Osteoblast (primary cell): ENCODE results near the gene MYCN. TPM values are rescaled to one million over a fixed set of nuclear protein-coding genes. Genes with fewer than 3 reads are reported as not detected.

ENCODE experiments used
- DNase-seq: peaks from one replicate; pipeline ENCODE4 v3.0.0; 2011; ENCODE audit warnings: low spot score, mixed read lengths; ENCODE audit not compliant: insufficient read length; ENCODE audit errors: missing footprints
- H2AFZ ChIP-seq: 2 replicates; pipeline ENCODE4 v1.6.0; 2011; ENCODE audit warnings: mild to moderate bottlenecking, low read length
- H3K27ac ChIP-seq: 2 replicates; pipeline ENCODE4 v1.5.1; 2011; ENCODE audit warnings: mild to moderate bottlenecking, low read depth, low read length, moderate library complexity
- H3K27me3 ChIP-seq: 2 replicates; pipeline ENCODE4 v1.6.0; 2012; ENCODE audit warnings: mild to moderate bottlenecking, control low read depth, inconsistent platforms, low read length, moderate library complexity; ENCODE audit not compliant: insufficient read depth
- H3K36me3 ChIP-seq: 2 replicates; pipeline ENCODE4 v1.5.1; 2011; ENCODE audit warnings: mild to moderate bottlenecking, low read length, control low read depth, moderate library complexity; ENCODE audit not compliant: insufficient read depth
- H3K4me1 ChIP-seq: 2 replicates; pipeline ENCODE4 v1.5.1; 2011; ENCODE audit warnings: mild to moderate bottlenecking, low read length, control low read depth, moderate library complexity; ENCODE audit not compliant: insufficient read depth
- H3K4me2 ChIP-seq: 2 replicates; pipeline ENCODE4 v1.6.0; 2011; ENCODE audit warnings: mild to moderate bottlenecking, low read length; ENCODE audit not compliant: insufficient read depth
- H3K4me3 ChIP-seq: fragments of 200-600 bp; sonication (generic); 3 replicates; pipeline ENCODE4 v1.5.1; 2012; ENCODE audit warnings: mild to moderate bottlenecking, low read length, inconsistent platforms; ENCODE audit not compliant: insufficient read depth
- H3K79me2 ChIP-seq: 2 replicates; pipeline ENCODE4 v1.6.0; 2012; ENCODE audit warnings: mild to moderate bottlenecking, low read length, control low read depth, inconsistent platforms; ENCODE audit not compliant: insufficient read depth
- H3K9me3 ChIP-seq: 2 replicates; pipeline ENCODE4 v1.5.1; 2011; ENCODE audit warnings: low read depth, low read length, control low read depth
- H4K20me1 ChIP-seq: 2 replicates; pipeline ENCODE4 v1.6.0; 2012; ENCODE audit warnings: mild to moderate bottlenecking, low read length, control low read depth; ENCODE audit not compliant: insufficient read depth
- CTCF ChIP-seq: IDR thresholded peaks from 2 replicates; pipeline ENCODE4 v1.5.1; 2011; ENCODE audit warnings: mild to moderate bottlenecking, low read depth, low read length, moderate library complexity; ENCODE audit errors: extremely low read depth
- total RNA-seq: library from RNA; depleted of rRNA; stranded (reverse); fragments of >200 nt; gene quantifications from 2 replicates; pipeline ENCODE4 v1.2.3, GENCODE V29; 2012

MYCN gene
- total RNA-seq, 1 donor, result not detected

- no peaks in the 10 kb centered on the region for H3K4me1 ChIP-seq
- no peak overlapping the region for H2AFZ ChIP-seq
- no peak overlapping the region for H3K4me2 ChIP-seq
- no peaks in the 10 kb centered on the region for H3K27me3 ChIP-seq
- H3K4me3 ChIP-seq, result no peak overlapping the region
- H4K20me1 ChIP-seq, result no peaks in the 10 kb centered on the region
- H3K9me3 ChIP-seq, result no peaks in the 10 kb centered on the region
- no peaks in the 10 kb centered on the region for H3K79me2 ChIP-seq
- H3K27ac ChIP-seq, result no peak overlapping the region
- no peaks in the 10 kb centered on the region for H3K36me3 ChIP-seq
- no peak for DNase-seq
- no peak for TF ChIP-seq CTCF
Observed at GRCh38 chr2:15979051-15979758, 38.9 kb downstream of the MYCN start.

GRCh38 chr2:15979759-15980604 is 39.6 kb downstream of the MYCN start:
- Histone ChIP-seq H3K4me2 (no peak overlapping the region), H3K4me1 (no peaks in the 10 kb centered on the region), H3K4me3 (no peak overlapping the region), H3K79me2 (no peaks in the 10 kb centered on the region), H3K27me3 (no peaks in the 10 kb centered on the region), H3K27ac (no peak overlapping the region), H4K20me1 (no peaks in the 10 kb centered on the region), H2AFZ (no peak overlapping the region), H3K36me3 (no peaks in the 10 kb centered on the region), H3K9me3 (no peaks in the 10 kb centered on the region)
- TF ChIP-seq CTCF, result no peak
- DNase-seq, result no peak

DNA sequence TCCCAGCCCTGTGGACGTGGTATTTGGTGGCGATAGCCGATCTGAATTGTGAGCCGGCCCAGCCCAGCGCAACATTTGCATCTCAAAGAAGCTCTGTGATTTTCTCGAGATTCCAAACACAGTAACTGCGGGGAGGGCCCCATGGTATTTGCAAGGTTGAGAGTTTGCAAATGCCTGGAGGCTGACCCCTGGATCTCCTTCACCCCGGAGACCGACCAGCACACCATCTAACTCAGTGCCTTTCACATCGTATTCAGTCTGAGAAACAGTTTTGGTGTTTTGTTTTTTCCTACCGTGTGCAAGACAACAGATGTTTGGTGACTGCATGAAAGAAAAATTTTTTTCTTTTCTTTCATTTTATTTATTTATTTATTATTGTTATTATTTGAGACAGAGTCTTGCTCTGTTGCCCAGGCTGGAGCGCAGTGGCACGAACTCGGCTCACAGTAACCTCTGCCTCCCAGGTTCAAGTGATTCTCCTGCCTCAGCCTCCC is 40.3 kb downstream of the MYCN start:
- no peaks in the 10 kb centered on the region for H3K27me3 ChIP-seq
- H3K4me2 ChIP-seq, result no peak overlapping the region
- TF ChIP-seq CTCF, result no peak
- no peaks in the 10 kb centered on the region for H3K36me3 ChIP-seq
- H3K4me1 ChIP-seq, result no peaks in the 10 kb centered on the region
- no peaks in the 10 kb centered on the region for H4K20me1 ChIP-seq
- H3K4me3 ChIP-seq, result no peak overlapping the region
- H3K27ac ChIP-seq, result no peak overlapping the region
- H3K79me2 ChIP-seq, result no peaks in the 10 kb centered on the region
- no peak overlapping the region for H2AFZ ChIP-seq
- DNase-seq, result no peak
- H3K9me3 ChIP-seq, result no peaks in the 10 kb centered on the region

DNA sequence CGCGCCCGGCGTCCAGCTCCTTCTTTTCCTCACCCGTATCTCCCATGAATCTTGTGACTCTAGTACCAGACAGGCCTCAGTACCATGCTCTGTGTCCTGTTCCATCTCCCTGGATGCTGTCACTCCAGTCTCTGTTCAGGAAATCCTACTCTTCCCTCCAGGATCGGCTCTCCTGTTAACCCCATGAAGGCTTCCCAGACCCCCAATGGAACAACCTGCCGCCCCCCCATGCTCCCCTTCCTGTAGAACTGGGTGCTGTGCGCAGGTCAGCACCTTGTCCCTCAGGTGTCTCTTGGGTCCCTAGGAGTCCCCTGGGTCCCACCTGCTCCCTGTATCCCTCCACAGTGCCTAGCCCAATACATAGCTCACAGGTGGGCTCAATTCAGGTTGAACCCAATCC is 41.3 kb downstream of the MYCN start:
- no peaks in the 10 kb centered on the region for H3K4me1 ChIP-seq
- no peak overlapping the region for H2AFZ ChIP-seq
- H4K20me1 ChIP-seq, result no peaks in the 10 kb centered on the region
- no peak for DNase-seq
- TF ChIP-seq CTCF, result no peak
- no peak overlapping the region for H3K4me2 ChIP-seq
- H3K27me3 ChIP-seq, result no peaks in the 10 kb centered on the region
- H3K4me3 ChIP-seq, result no peak overlapping the region
- H3K9me3 ChIP-seq, result no peaks in the 10 kb centered on the region
- H3K79me2 ChIP-seq, result no peaks in the 10 kb centered on the region
- H3K36me3 ChIP-seq, result no peaks in the 10 kb centered on the region
- H3K27ac ChIP-seq, result no peak overlapping the region
